Activated CD8-positive, alpha-beta T cell treated with anti-CD3 and anti-CD28 coated beads for 36 hours (primary cell): ENCODE data around the gene RNU6-9. TPM values are rescaled to one million over a fixed set of nuclear protein-coding genes. Genes with fewer than 3 reads are reported as not detected.

Experiments used
- ATAC-seq: fragments of 200-7000 bp; cut with Tn5 transposase; one replicate; pipeline ENCODE4 v1.10.0; 2021; ENCODE audit warnings: mild to moderate bottlenecking, moderate library complexity
- CTCF ChIA-PET: fragments of 350-600 bp; sonication (Branson Sonifier 250); formaldehyde crosslinking; loops from one replicate; lab custom pipeline; 2021; ENCODE audit warnings: antibody characterized with exemption; lab: Charles Lee
- POLR2A ChIA-PET: fragments of 350-600 bp; sonication (Branson Sonifier 250); formaldehyde crosslinking; loops from one replicate; lab custom pipeline; 2021; ENCODE audit warnings: antibody characterized with exemption; lab: Charles Lee
- DNase-seq: peaks from one replicate; pipeline ENCODE4 v3.0.0-alpha.2; 2020
- H3K27ac Mint-ChIP-seq: one replicate; pipeline ENCODE4 v1.8.0; 2021; ENCODE audit warnings: mild to moderate bottlenecking, mixed read lengths
- H3K27me3 Mint-ChIP-seq: one replicate; pipeline ENCODE4 v1.8.0; 2021; ENCODE audit warnings: mixed read lengths
- H3K36me3 Mint-ChIP-seq: one replicate; pipeline ENCODE4 v1.8.0; 2021; ENCODE audit warnings: low read depth, mixed read lengths
- H3K4me1 Mint-ChIP-seq: one replicate; pipeline ENCODE4 v1.8.0; 2021; ENCODE audit warnings: low read depth, mixed read lengths
- H3K4me3 Mint-ChIP-seq: one replicate; pipeline ENCODE4 v1.8.0; 2021; ENCODE audit warnings: mild to moderate bottlenecking, moderate library complexity, mixed read lengths
- H3K9me3 Mint-ChIP-seq: one replicate; pipeline ENCODE4 v1.8.0; 2021; ENCODE audit warnings: mixed read lengths
- intact Hi-C: fragments of 100-400 bp; cut with micrococcal nuclease; formaldehyde crosslinking; loops from one replicate; pipeline ENCODE4 v1.10.0; 2022
- total RNA-seq, 2 experiments: library from RNA; stranded (reverse); gene quantifications; one replicate each; pipeline ENCODE4 v1.2.3, GENCODE V29; 2021
- TF ChIP-seq, protein P1 (sequence below): fragments of 200-600 bp; IDR thresholded peaks from one replicate; pipeline ENCODE4 v1.8.0; 2022; ENCODE audit warnings: antibody characterized with exemption, mild to moderate bottlenecking

The RNU6-9 gene
- total RNA-seq, 2 experiments from 2014 or later: not detected

DNA sequence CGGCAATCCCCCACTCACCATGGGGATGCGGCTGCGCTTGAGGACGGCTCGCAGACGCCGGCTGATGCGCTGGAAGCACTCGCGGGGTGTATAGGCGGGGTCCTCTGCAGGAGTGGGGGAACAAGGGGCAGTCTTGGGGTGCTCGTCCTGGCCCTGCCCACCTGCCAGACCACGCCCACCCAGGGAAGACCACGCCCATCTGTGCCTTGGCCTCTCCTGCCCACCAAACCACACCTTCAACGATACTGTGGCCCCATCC lies 6.7 kb downstream of the RNU6-9 start:
- H3K4me1 Mint-ChIP-seq: peaks cover 20% of the 10 kb centered on the region
- intact Hi-C loops: no loop called here
- no peaks in the 10 kb centered on the region for H3K27me3 Mint-ChIP-seq
- no peak overlapping the region for H3K4me3 Mint-ChIP-seq
- CTCF ChIA-PET: no interaction called here
- DNase-seq (no peak), ATAC-seq (peak; percentile 19)
- TF ChIP-seq, protein P1, sequence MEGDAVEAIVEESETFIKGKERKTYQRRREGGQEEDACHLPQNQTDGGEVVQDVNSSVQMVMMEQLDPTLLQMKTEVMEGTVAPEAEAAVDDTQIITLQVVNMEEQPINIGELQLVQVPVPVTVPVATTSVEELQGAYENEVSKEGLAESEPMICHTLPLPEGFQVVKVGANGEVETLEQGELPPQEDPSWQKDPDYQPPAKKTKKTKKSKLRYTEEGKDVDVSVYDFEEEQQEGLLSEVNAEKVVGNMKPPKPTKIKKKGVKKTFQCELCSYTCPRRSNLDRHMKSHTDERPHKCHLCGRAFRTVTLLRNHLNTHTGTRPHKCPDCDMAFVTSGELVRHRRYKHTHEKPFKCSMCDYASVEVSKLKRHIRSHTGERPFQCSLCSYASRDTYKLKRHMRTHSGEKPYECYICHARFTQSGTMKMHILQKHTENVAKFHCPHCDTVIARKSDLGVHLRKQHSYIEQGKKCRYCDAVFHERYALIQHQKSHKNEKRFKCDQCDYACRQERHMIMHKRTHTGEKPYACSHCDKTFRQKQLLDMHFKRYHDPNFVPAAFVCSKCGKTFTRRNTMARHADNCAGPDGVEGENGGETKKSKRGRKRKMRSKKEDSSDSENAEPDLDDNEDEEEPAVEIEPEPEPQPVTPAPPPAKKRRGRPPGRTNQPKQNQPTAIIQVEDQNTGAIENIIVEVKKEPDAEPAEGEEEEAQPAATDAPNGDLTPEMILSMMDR: no peak
- POLR2A ChIA-PET: no interaction called here
- peaks cover 12% of the 10 kb centered on the region for H3K36me3 Mint-ChIP-seq
- no peaks in the 10 kb centered on the region for H3K9me3 Mint-ChIP-seq
- H3K27ac Mint-ChIP-seq: no peak overlapping the region

GRCh38 chr19:900302-901111 lies 7.2 kb downstream of the RNU6-9 start:
- Mint-ChIP-seq H3K27me3 (no peaks in the 10 kb centered on the region), H3K4me1 (peaks cover 21% of the 10 kb centered on the region), H3K9me3 (no peaks in the 10 kb centered on the region), H3K4me3 (no peak overlapping the region), H3K36me3 (peaks cover 12% of the 10 kb centered on the region), H3K27ac (no peak overlapping the region)
- TF ChIP-seq, protein P1: no peak
- ATAC-seq: peak; percentile 65
- ChIA-PET POLR2A (no interaction called here), CTCF (no interaction called here)
- DNase-seq: peak; percentile 48
- intact Hi-C loops: no loop called here

DNA sequence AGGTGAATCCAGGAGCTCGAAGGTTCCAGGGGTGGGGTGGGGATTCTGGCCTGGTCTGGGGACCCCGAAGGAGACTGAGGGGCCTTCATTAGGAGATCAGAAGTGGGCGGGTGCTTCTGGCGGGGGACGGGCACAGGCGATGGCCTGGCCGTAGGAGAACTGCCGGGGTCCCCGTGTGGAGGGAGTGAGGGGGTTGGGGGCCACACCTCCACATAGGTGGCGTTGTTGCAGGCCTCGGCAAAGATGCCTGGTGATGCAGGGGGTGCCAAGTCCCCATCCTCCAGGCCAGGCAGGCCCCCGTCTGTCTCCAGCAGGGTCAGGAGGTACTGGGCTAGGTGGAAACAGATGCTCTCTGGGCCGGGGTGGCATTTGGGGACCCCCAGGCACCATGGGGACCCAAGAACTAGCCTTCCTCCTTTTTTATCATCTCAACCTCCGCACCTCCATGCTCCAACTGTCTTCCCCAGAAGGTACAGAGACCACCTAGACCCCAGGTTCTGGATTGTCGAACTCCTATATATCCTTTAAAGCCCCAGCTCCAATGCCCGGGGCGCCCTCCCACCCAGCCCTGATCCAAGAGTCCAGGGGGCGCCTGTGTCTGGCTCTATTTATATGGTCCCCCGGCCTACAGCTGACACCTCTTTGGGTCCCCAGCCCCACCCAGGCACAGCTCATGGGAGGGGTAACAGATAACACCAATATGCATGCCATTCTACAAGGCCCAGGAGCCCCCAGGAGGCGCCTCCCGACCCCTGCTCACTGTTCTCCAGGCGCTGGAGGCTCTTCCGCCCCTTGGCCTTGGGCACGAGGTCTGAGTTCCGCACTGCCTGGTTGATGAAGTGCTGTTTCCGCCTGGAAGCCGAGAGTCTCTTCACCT lies 8.2 kb downstream of the RNU6-9 start:
- no peak overlapping the region for H3K4me3 Mint-ChIP-seq
- H3K36me3 Mint-ChIP-seq: peaks cover 12% of the 10 kb centered on the region
- POLR2A ChIA-PET: interaction anchor here (0.8 to 2.2 kb wide), 2 partner anchors 8 to 83 kb away, joined by 3 to 10 read pairs; partner anchors contain the start of genes MED16 and RNU6-9
- intact Hi-C loops: no loop called here
- TF ChIP-seq, protein P1: no peak
- no peak overlapping the region for H3K27ac Mint-ChIP-seq
- no peak for ATAC-seq
- peaks cover 26% of the 10 kb centered on the region for H3K4me1 Mint-ChIP-seq
- H3K9me3 Mint-ChIP-seq: no peaks in the 10 kb centered on the region
- CTCF ChIA-PET: interaction anchor here (1.3 to 1.7 kb wide), 3 partner anchors 8 to 38 kb away, joined by 3 to 5 read pairs (median 4); partner anchors contain the start of genes MED16 and RNU6-9
- H3K27me3 Mint-ChIP-seq: no peaks in the 10 kb centered on the region
- no peak for DNase-seq

DNA sequence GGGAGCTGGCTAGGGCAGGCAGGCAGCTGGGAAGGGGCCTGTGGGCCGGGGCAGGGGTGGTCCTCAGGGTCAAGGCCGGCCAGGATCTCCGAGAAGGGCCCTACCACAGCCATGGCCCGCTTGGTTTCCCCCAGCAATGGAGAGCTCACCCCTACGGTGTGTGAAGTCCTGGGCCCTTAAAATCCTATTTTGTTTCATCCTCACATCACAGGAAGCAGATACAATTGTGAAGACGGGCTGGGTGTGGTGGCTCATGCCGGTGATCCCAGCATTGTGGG lies 8.7 kb downstream of the RNU6-9 start:
- no peak for ATAC-seq
- Mint-ChIP-seq H3K4me3 (no peak overlapping the region), H3K9me3 (no peaks in the 10 kb centered on the region), H3K27me3 (no peaks in the 10 kb centered on the region), H3K4me1 (peaks cover 30% of the 10 kb centered on the region), H3K36me3 (peaks cover 9% of the 10 kb centered on the region), H3K27ac (no peak overlapping the region)
- ChIA-PET CTCF (interaction anchor here (1.3 to 1.7 kb wide), 3 partner anchors 9 to 38 kb away, joined by 3 to 5 read pairs (median 4); partner anchors contain the start of genes MED16 and RNU6-9), POLR2A (interaction anchor here (2.2 kb wide), 1 partner anchor 9 kb away, joined by 10 read pairs; the partner anchor contains the start of genes MED16 and RNU6-9)
- intact Hi-C loops: no loop called here
- TF ChIP-seq, protein P1: no peak
- DNase-seq: no peak
